Activated CD8-positive, alpha-beta memory T cell treated with anti-CD3 and anti-CD28 coated beads for 4 hours (primary cell): Measurements from ENCODE around the gene EYA4.

ENCODE experiments used
- DNase-seq, 2 donors: peaks; one replicate each; pipeline ENCODE4 v3.0.0-alpha.2; 2020; ENCODE audit warnings: low read depth in 2 of 2

The EYA4 gene

GRCh38 chr6:133242637-133243585 lies 1.8 kb downstream of the EYA4 start:
- DNase-seq: no peak

DNA sequence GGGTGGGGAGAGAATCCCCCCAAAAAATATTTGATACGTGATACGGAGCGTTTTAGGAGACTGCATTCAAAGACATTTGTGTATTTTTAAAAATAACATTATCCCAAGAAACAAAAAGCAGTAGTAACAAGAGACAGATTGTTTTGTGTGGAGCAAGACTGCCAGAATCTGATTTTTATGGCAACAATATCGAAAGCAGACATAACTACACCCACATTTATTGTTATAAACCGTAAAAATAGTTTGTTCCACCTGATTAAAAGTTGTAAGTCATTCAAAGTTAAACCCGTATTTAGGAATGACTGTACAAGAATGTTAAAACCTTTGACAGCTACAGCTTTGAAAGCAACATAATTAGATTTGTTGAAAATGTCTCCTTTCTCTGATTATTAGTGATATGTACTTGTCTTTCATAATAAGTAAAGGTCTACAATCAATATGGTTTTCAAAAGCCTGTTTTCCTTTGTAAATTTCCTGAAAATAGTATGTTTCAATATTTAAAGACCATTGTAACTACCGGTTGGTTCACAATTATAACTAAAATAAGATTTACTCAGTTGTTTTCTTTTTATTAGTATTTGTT lies 2.7 kb downstream of the EYA4 start:
- no peak for DNase-seq

DNA sequence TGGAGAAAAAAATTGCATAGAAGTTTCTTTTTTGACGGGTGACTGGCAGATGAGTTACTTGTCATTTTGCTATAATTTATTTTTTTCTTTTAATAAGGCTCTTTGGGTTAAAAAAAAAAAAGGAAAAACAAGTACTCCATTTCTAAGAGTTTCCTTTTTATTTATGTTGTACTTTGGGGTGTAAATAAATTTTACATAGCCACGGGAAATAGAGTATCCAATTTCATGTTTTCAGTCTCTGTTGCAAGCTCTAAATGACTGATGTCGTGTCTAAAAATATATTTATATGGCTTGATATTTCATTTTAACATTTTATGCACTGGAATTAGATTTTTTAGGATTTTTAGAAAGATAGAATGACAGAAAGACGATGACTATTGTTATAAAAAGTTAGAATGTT lies 3.4 kb downstream of the EYA4 start:
- DNase-seq: no peak

DNA sequence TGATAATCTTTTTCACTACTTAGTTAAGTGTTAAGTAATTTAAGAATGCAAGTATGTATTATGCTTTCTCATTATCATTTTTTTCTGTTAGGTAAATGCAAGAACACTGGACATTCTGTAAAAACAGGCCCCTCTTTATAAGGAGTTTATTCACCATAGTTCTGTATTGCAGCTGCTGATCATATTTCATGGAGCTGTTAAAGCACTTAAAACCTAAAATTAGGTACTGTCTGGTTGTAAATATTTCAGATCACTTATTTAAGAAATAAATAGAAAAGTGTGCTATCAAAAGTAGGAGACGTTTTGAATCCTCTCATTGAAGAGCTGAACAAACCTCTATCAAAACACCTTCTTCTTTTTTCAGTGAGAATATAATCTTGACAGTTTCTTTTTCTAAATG lies 3.9 kb downstream of the EYA4 start:
- DNase-seq: no peak

DNA sequence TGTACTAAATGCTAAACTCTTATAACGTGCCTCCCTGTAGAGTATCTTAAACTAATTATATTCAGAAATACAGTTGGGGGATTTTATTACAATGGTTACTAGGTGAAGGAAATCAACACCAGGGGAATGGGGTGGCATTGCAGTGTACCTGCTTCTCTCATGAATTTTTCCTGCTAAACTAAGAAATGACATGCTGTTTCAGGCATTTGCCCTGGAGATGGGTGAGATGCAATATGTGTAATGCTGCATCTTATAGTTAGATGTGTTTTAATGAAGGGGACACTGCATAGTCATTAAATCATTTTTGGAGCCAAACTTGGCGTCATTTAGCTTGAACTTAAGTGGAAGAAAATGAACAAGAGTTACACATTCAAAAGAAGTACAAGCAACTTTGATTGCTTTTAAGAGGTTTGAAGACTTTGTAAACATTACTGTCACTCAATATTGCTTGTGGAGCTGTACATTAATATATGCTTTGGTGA lies 4.3 kb downstream of the EYA4 start:
- no peak for DNase-seq

DNA sequence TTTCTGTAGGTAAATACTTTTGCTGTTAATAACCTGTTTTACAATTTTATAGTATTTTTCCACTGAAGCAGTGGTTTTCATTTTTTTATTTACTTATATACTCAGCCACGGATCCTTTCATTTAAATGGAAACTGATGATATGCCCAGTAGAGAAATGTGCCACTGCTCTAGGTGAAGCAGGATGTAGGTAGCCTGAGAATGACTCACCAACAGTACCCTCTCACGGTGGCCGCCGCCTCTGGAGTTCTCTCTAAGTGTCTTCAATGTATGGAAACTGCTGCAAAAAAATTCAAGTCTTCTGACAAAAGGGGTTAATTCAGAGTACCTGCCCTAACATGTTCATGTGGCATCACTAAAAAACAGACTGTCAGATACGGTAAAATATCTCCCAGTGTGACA lies 6.4 kb downstream of the EYA4 start:
- no peak for DNase-seq

GRCh38 chr6:133248241-133249001 lies 7.3 kb downstream of the EYA4 start:
- DNase-seq: no peak

GRCh38 chr6:133251688-133252087 lies 10.5 kb downstream of the EYA4 start:
- DNase-seq: no peak

DNA sequence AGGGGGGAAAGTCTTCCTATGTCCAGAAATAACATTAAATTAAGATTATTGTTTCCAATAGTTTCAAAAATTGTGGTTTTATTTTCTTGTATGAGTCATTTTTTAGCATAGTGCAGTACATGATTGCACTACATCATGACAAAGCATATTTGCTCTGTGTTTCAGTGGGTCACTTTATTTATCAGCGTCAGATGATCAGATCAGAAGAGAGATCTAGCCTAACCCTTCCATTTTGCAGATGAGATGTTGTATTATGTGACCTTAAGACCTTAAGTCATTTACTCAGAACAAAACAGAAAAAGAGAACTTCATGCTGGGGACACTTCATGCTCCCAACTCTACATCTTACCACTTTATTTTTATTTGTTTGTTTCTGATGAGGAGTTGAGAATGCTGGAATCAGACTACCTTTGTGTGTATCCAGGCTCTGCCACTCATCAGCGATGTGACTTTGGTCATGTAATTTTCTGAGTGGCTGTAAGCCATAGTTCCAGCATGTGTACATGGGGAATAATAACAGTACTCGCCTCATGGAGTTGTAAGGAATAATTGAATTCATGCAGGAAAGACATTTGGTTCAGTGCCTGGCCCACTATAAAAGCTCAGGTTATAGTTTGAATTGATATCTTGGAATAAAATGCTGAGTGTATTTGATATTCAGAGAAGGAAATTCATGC lies 13.5 kb downstream of the EYA4 start:
- DNase-seq: no peak

DNA sequence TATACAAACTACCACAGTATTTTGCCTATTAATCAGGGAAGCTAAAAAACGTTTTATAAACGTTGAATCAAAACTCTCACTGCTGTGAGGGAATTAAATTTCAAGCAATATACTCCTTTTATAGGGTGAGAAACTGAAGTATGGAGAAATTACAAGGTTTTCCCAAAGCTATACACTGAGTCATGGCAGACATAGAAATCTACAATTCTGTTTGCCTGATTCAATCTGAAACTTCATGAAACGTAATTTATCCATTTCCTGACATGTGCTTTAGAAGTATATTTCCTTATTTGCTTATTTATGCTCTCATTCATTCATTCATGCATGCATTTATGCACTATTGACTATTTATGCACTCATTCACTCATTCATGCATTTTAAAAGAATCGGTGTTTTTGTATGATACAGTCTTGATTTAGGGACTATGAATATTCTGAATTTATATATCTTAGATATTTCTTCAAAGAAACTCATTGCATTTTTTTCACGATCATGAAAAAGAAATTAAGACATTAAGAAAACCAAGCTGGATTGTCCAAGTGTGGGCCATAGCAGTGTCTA lies 16.5 kb downstream of the EYA4 start:
- DNase-seq: no peak

DNA sequence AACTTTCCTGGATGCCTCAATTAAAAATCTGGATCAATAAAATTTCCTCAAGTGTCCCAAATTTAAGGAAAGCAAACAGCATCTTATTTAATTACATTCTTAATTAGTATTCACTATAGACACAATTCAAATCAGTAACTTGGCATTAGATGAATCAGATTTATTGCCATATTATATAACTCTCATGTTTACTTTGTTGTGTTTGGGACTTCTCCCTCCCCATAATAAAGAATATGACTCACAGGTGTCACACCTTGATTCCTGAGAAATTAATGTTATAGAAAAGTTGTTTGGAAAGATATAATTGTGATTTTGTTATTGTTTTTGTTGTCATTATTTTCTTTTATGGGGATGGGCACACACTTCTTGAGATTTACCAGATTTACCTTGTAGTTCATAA lies 18.4 kb downstream of the EYA4 start:
- DNase-seq: no peak

DNA sequence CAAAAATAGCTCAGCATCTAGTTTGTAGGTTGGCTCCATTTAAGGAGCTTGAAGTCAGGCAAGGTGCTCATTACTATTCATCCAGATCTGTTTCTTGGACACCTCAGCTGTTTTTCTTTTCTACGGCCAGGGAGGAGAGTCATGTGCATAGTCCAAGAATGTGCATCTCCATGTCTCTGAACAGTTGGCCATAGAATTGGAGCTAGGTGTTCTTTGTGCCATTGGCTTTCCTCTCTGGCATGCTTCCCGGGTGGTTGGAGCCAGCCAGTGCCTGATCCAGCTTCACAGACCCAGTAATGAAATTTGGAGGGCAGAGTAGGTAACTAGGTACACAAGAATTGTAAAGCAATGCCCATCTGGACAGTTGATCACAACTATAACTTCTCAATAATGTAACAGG lies 21.6 kb downstream of the EYA4 start:
- DNase-seq: no peak

DNA sequence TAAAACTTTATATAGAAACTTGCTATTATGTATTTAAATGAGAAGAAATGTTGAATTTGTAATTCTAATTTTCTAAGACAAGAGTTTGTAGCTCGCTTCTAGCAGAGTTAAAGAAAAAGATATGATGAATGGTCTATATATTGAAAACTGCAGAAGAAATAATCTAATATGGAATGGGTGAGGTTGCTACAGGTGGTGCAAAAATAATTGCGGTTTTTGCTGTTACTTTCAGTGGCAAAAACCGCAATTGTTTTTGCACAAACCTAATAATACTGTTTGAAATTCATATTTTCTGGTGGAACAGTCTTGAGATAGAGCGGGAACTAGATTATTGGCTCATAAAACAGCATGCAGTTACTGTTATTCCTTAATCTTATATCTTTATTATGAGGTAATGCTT lies 23.9 kb downstream of the EYA4 start:
- DNase-seq: no peak

GRCh38 chr6:133266186-133266585 lies 25.0 kb downstream of the EYA4 start:
- no peak for DNase-seq

- DNase-seq: no peak
Measured at GRCh38 chr6:133268621-133269020, 27.5 kb downstream of the EYA4 start.

DNA sequence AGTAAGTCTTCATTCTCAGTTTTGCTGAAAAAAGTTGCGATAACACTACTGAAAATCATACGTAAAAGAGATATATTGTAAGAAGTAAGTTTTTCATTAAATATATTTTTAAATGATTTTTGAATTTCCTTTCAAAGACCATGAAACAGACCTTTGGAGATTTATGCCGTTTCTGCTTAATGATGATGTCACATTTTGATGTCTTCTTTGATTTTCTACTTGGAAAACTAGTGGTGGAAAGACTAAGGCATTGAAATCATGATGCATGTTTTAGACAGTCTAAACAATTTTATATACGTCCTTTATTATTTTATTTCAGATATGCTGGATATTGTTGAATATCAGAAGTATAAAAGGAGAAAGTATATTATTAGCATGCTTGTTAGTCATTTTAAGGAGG lies 33.7 kb downstream of the EYA4 start:
- DNase-seq: no peak

DNA sequence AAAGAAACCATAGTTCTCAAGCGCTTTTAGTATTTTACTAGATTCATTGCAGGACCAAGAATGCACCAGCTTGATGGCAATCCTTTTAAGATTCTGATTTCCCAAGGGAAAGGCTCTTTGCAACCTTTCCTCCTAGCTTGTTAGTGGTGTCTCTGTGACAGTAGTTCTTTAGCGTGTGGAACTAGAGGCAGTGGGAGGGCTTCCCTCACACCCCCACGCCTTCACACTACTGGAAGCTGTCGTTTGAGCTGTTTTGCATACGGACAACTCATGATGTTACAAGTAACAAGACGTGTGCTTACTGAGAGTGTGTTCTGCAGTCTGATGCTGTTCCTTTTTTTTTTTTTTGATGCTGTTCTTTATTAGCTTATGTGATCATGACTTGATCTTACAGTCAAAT lies 34.1 kb downstream of the EYA4 start:
- DNase-seq: no peak

- DNase-seq: no peak
Measured at GRCh38 chr6:133277228-133277899, 36.2 kb downstream of the EYA4 start.

DNA sequence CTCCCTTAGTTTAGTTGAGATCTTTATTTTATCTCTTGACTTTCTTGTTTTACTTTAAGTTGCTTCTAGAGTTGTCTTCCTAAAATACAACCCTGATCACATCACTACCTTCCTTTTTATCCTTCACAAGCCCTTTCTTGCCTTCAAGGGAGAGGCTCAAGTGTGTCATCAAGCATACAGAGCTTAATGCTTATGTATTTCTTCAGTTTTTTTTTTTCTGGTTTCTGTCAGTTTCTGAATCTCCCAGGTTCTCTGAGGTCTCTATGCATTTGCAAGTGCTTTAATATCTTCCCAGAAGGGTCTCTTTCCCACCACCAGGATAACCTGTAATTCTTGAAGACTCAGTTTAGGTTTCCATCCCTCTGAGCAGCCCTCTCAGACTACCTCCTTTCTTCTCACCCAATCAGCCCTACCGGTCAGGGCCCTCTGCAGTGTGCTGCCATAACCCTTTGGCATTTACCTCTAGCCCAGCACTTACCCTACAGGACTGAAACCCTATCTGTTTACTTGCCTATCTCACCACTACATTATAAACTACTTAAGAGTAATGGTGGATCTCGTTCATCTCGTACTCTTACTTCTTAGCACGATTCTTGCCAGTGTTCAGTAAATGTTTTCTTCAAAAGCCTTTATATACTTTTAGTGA lies 36.9 kb downstream of the EYA4 start:
- DNase-seq: no peak

DNA sequence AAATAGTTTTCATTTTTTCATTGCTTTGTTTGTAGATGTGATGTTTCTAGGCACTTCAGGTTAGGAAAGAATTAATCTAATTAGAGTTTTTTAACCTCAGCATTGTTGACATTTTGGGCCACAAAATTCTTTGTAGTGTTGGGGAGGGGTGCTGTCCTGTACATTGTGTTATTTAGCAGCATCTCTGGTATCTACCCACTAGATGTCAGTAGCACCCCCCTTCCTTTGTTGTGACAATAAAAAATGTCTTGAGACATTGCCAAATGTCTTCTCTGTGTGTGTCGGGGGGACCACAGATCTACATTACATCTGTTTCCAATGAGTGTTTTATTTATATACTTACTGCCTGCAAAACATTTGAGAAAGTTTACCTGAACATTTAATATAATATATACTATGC lies 45.6 kb downstream of the EYA4 start:
- DNase-seq: no peak

DNA sequence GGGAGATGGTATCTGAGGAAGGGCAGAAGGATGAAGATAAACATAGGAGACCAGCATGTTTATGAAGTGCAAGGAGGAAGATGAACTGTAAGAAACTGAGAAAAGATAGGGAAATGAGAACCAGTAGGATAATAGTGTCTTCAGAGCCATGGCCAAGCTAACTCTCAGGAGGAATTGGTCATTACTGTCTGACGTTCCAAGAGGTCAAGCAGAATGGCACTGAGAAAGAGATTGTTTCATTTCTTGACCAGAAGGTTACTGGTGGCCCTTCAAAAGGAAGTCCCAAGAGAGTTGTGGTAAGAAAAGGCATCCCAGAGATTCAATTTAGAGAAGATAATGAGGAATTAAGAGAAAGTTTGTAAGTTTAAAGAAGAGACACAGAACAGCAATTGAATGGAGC lies 47.5 kb downstream of the EYA4 start:
- no peak for DNase-seq
